ENCODE measurements around the gene ALKBH7.

ALKBH7 gene

DNA sequence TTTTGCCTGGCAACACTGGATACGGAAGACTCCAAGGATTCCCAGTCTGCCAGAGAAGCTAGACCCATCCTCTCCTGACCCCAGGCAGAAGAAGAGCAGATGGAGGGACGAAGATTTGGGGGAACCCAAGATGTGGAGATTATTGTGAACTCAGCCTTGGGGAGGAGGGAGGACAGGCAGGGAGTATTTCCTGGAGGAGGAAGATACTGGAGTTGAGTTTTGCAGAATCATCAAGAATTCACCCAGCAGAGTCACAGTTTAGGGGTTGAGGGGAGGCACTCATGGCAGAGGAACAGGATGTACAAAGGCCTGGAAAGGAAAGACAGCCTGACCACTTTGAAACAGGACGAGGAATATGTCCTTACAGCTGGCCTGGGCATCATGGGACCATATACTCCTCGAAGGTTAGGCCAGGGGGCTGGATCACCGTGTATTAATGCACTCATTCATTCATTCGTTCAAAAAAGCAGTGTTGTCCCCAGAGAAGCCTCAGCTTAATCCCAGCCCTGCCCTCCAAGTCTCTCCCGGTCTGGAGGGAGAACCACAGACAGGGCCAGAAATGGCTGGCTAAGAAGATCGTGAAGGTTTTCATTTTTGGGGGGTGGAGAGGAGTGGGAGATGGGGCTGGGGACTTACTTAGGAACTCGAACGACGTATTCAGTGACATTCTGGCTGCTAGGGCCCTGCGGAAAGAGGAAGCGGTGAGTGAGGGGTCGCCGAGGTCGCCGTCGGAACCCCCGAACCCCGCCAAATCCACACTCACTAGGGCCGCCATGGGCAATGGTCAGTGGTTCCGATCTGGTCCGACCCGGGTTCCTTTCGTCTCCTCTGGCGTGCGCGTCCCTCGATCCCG lies 19.9 kb downstream of the ALKBH7 start:
- peaks cover 8% of the 10 kb centered on the region for H3K79me2 ChIP-seq
- peak overlapping the region; percentile 100 for H2AFZ ChIP-seq
- H3K9ac ChIP-seq, result no peak overlapping the region
- no peaks in the 10 kb centered on the region for H3K9me3 ChIP-seq (ENCODE audit: control insufficient read depth, low read length)
- H3K36me3 ChIP-seq (ENCODE audit: control insufficient read depth, insufficient read depth, low read length), result no peaks in the 10 kb centered on the region
- H3K4me2 ChIP-seq (ENCODE audit: low read length), result peak overlapping the region; percentile 89
- no peaks in the 10 kb centered on the region for H3K27me3 ChIP-seq (ENCODE audit: control insufficient read depth, insufficient read depth, low read length)
- peak overlapping the region; percentile 92 for H3K27ac ChIP-seq
- no peak for TF ChIP-seq CTCF (IDR thresholded peaks at IDR 0.05)
- peak overlapping the region; percentile 79 for H3K4me3 ChIP-seq (ENCODE audit: low read depth, low read length)
- peaks cover 7% of the 10 kb centered on the region for H3K4me1 ChIP-seq

- H3K79me2 ChIP-seq, result peaks cover 8% of the 10 kb centered on the region
- H3K9ac ChIP-seq, result peak within 1 kb of the TSS; percentile 88
- H2AFZ ChIP-seq, result peak within 1 kb of the TSS; percentile 100
- H3K27me3 ChIP-seq (ENCODE audit: control insufficient read depth, insufficient read depth, low read length), result no peaks in the 10 kb centered on the region
- peaks cover 7% of the 10 kb centered on the region for H3K4me1 ChIP-seq
- H3K9me3 ChIP-seq (ENCODE audit: control insufficient read depth, low read length), result no peaks in the 10 kb centered on the region
- peak within 1 kb of the TSS; percentile 79 for H3K4me3 ChIP-seq (ENCODE audit: low read depth, low read length)
- peak within 1 kb of the TSS; percentile 92 for H3K27ac ChIP-seq
- H3K36me3 ChIP-seq (ENCODE audit: control insufficient read depth, insufficient read depth, low read length), result no peaks in the 10 kb centered on the region
- peak; percentile 21 for TF ChIP-seq CTCF (IDR thresholded peaks at IDR 0.05)
- H3K4me2 ChIP-seq (ENCODE audit: low read length), result peak within 1 kb of the TSS; percentile 89
These were observed 20.7 kb downstream of the ALKBH7 start, which contains the start of gene GTF2F1 for GRCh38 chr19:6393074-6393982. GTF2F1 (minus strand) TSS chr19:6393164; CDS start chr19:6392995, 169 bp downstream.

- peaks cover 7% of the 10 kb centered on the region for H3K4me1 ChIP-seq
- peak overlapping the region; percentile 79 for H3K4me3 ChIP-seq (ENCODE audit: low read depth, low read length)
- peak overlapping the region; percentile 88 for H3K9ac ChIP-seq
- no peak for TF ChIP-seq CTCF (IDR thresholded peaks at IDR 0.05)
- peaks cover 8% of the 10 kb centered on the region for H3K79me2 ChIP-seq
- peak overlapping the region; percentile 100 for H2AFZ ChIP-seq
- H3K27me3 ChIP-seq (ENCODE audit: control insufficient read depth, insufficient read depth, low read length), result no peaks in the 10 kb centered on the region
- peak overlapping the region; percentile 92 for H3K27ac ChIP-seq
- H3K36me3 ChIP-seq (ENCODE audit: control insufficient read depth, insufficient read depth, low read length), result no peaks in the 10 kb centered on the region
- H3K9me3 ChIP-seq (ENCODE audit: control insufficient read depth, low read length), result no peaks in the 10 kb centered on the region
- peak overlapping the region; percentile 89 for H3K4me2 ChIP-seq (ENCODE audit: low read length)
These were observed 21.4 kb downstream of the ALKBH7 start for GRCh38 chr19:6393983-6394412.

DNA sequence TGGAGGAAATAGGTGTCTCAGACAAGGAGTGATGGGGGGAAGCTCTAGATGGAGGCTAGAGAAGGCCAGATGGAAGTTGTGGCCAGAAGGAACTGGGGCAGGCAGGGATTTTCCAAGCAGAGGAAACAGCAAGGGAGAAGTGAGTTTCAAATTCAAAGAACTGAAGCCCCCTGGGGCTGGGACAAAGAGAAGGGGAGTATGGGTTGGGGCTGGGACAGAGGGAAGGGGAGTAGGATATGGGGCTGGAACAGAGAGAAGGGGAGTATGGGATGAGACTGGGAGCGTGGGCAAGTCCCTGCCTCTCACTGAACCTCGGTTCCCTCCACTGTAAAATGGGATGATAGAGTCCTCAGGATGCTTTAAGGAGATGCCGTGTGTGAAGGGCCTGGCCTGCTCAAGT lies 22.2 kb downstream of the ALKBH7 start:
- Histone ChIP-seq H3K9ac (no peak overlapping the region), H3K4me3 (ENCODE audit: low read depth, low read length) (no peak overlapping the region), H3K79me2 (peaks cover 8% of the 10 kb centered on the region), H3K9me3 (ENCODE audit: control insufficient read depth, low read length) (no peaks in the 10 kb centered on the region), H3K36me3 (ENCODE audit: control insufficient read depth, insufficient read depth, low read length) (no peaks in the 10 kb centered on the region), H3K27ac (no peak overlapping the region), H3K4me1 (peaks cover 7% of the 10 kb centered on the region), H3K4me2 (ENCODE audit: low read length) (no peak overlapping the region), H3K27me3 (ENCODE audit: control insufficient read depth, insufficient read depth, low read length) (no peaks in the 10 kb centered on the region), H2AFZ (no peak overlapping the region)
- TF ChIP-seq CTCF (IDR thresholded peaks at IDR 0.05), result no peak

All from parathyroid adenoma (tissue), 2 donors.